ENCODE results near the gene LZTS2. TPM values are rescaled to one million over a fixed set of nuclear protein-coding genes. Genes with fewer than 3 reads are reported as not detected.

Gene LZTS2
- total and polyA plus RNA-seq, 2 of the 4 experiments (the other 2 are of a cell fraction), result 19.2 to 101 TPM

DNA sequence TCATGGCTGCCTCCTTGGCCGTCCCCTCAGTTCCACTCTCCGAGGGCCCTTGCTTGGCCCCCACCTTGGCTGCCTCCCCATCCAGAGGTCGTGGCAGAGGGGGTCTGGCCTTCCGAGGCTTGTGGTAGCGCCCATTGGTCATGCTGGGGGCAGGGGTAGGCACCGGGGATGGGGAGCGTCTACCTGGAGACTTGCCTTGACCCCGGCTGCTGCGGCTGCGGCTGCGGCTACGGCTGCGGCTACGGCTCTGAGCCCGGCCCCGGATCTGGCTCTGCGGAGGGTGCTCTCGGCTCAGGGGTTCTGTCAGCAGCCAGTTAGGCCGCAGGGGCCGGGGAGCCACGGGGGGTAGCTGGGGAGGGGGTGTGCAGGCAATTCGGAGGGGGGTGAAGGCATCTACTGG is 10.7 kb downstream of the LZTS2 start:
- H4K20me1 ChIP-seq (ENCODE audit: insufficient read depth, low read length), result peaks cover 26% of the 10 kb centered on the region
- H4K91ac ChIP-seq (ENCODE audit: insufficient read depth, low read depth, low read length), result no peak overlapping the region
- no peak overlapping the region for H3K4ac ChIP-seq (ENCODE audit: low read depth, low read length)
- dilution Hi-C loops (cut with HindIII; ENCODE audit: low sequenced_read_pairs, unreplicated experiment), result no loop called here
- POLR2A ChIA-PET (ENCODE audit: unreplicated experiment), result interaction anchor here (0.6 kb wide), 1 partner anchor 856 kb away, joined by 3 read pairs; no protein-coding TSS in a partner anchor
- peaks cover 19% of the 10 kb centered on the region for H3K36me3 ChIP-seq (ENCODE audit: control insufficient read depth, insufficient read depth, low read length)
- no peak overlapping the region for H3K4me2 ChIP-seq (ENCODE audit: low read depth, low read length)
- H2BK120ac ChIP-seq (ENCODE audit: low read depth, low read length), result no peak overlapping the region
- no peak overlapping the region for H2AFZ ChIP-seq (replicated peaks; ENCODE audit: low read length, poor library complexity)
- CTCF ChIA-PET, result no interaction called here
- H3K18ac ChIP-seq (ENCODE audit: low read depth, low read length), result no peak overlapping the region
- no peak overlapping the region for H3K9ac ChIP-seq (ENCODE audit: low read depth, low read length)
- no peak overlapping the region for H2AK9ac ChIP-seq (replicated peaks; ENCODE audit: low read depth, low read length, poor library complexity)
- no peak overlapping the region for H3K4me3 ChIP-seq (ENCODE audit: insufficient read depth, low read depth, low read length)
- no peak overlapping the region for H3K56ac ChIP-seq (ENCODE audit: extremely low read depth, insufficient read depth, low read length)
- H2AK5ac ChIP-seq (ENCODE audit: low read depth, low read length), result 0 out of 2 replicates have a peak overlapping the region, but pooled peaks have one; percentile 21
- no peak overlapping the region for H3K27ac ChIP-seq (ENCODE audit: insufficient read depth, low read length)
- 100% methylated on average over 2 of the region's 22 CpGs; no CpG with 5 or more reads in 1 of the 2 experiments for WGBS, 2 experiments (ENCODE audit: extremely low coverage in 2 of 2, insufficient read length in 1 of 2)
- BruUV-seq (replicated peaks), result no TSS peak
- no peak overlapping the region for H2BK20ac ChIP-seq (ENCODE audit: low read depth, low read length)
- intact Hi-C loops (cut with micrococcal nuclease), result loop anchor here (10.0 kb wide), 1 partner anchor 446 kb away; no protein-coding TSS in a partner anchor
- no peak overlapping the region for H2BK15ac ChIP-seq (ENCODE audit: low read depth, low read length)
- in situ Hi-C loops (cut with MboI; ENCODE audit: low sequenced_read_pairs), result no loop called here
- ATAC-seq (ENCODE audit: low read depth), result no peak
- no peak for DNase-seq
- no peaks in the 10 kb centered on the region for H3K27me3 ChIP-seq (ENCODE audit: control insufficient read depth, insufficient read depth, low read length)
- H3K14ac ChIP-seq (replicated peaks; ENCODE audit: low read depth, low read length), result no peak overlapping the region
- no peak for TF ChIP-seq POLR2A (IDR thresholded peaks at IDR 0.05; ENCODE audit: low read depth, low read length)
- TF ChIP-seq FOS (IDR thresholded peaks at IDR 0.05; ENCODE audit: low read depth, low read length), result no peak
- TF ChIP-seq RCOR1 (IDR thresholded peaks at IDR 0.05; ENCODE audit: insufficient replicate concordance, low read length), result no peak
- no peak for TF ChIP-seq SMC3 (IDR thresholded peaks at IDR 0.05; ENCODE audit: low read depth, low read length)
- H3K9me3 ChIP-seq (ENCODE audit: control insufficient read depth, insufficient read depth, low read length), result no peaks in the 10 kb centered on the region
- no peak overlapping the region for H4K8ac ChIP-seq (ENCODE audit: low read depth in 2 of 2, low read length in 2 of 2)
- peaks cover 10 to 42% of the 10 kb centered on the region in 2 experiments; a peak in 3 of 4 replicates for H3K79me1 ChIP-seq (ENCODE audit: low read depth in 1 of 2, low read length in 2 of 2)
- H3K9me1 ChIP-seq (ENCODE audit: insufficient read depth, low read length), result peaks cover 27% of the 10 kb centered on the region
- H3K4me1 ChIP-seq (ENCODE audit: control insufficient read depth, insufficient read depth, low read length), result peaks cover 43% of the 10 kb centered on the region
- H2BK5ac ChIP-seq (ENCODE audit: low read depth, low read length, poor library complexity, severe bottlenecking), result no peak overlapping the region
- H4K5ac ChIP-seq (ENCODE audit: low read depth, low read length), result no peak overlapping the region
- no peak overlapping the region for H3K23ac ChIP-seq (ENCODE audit: low read depth, low read length)

Data from IMR-90 (cell line).